Testis (tissue), 2 donors: ENCODE measurements around the gene MYH15.

Experiments used
- CTCF ChIP-seq, 3 experiments: fragments of 450-650 bp in 2 of 3; fragments of 200-600 bp in 1 of 3; sonication (generic) in 1 of 3; IDR thresholded peaks; one replicate each; pipeline ENCODE4 v1.5.1; 2016 to 2019; ENCODE audit warnings: antibody characterized with exemption in 3 of 3, mild to moderate bottlenecking in 2 of 3, moderate library complexity in 1 of 3
- POLR2A ChIP-seq: fragments of 450-650 bp; IDR thresholded peaks from one replicate; pipeline ENCODE4 v1.6.1; 2017; ENCODE audit warnings: antibody characterized with exemption, mild to moderate bottlenecking, moderate library complexity

GRCh38 chr3:108471426-108471825 lies 39.0 kb downstream of the MYH15 start:
- TF ChIP-seq CTCF (IDR thresholded peaks at IDR 0.05) (no peak), POLR2A (no peak)
